HG03432 (cell line): Measurements from ENCODE around the gene TRMT61A.
"Not testable (repeated sequence)": the region's sequence is repeated elsewhere in the genome, so short reads cannot be mapped to it uniquely, and the experiment has no call there.

ENCODE experiments used
- ATAC-seq: cut with Tn5 transposase; IDR thresholded peaks from one replicate; pipeline ENCODE4 v1.9.1; 2021; ENCODE audit warnings: mild to moderate bottlenecking, moderate library complexity; ENCODE audit not compliant: unreplicated experiment

TRMT61A gene

DNA sequence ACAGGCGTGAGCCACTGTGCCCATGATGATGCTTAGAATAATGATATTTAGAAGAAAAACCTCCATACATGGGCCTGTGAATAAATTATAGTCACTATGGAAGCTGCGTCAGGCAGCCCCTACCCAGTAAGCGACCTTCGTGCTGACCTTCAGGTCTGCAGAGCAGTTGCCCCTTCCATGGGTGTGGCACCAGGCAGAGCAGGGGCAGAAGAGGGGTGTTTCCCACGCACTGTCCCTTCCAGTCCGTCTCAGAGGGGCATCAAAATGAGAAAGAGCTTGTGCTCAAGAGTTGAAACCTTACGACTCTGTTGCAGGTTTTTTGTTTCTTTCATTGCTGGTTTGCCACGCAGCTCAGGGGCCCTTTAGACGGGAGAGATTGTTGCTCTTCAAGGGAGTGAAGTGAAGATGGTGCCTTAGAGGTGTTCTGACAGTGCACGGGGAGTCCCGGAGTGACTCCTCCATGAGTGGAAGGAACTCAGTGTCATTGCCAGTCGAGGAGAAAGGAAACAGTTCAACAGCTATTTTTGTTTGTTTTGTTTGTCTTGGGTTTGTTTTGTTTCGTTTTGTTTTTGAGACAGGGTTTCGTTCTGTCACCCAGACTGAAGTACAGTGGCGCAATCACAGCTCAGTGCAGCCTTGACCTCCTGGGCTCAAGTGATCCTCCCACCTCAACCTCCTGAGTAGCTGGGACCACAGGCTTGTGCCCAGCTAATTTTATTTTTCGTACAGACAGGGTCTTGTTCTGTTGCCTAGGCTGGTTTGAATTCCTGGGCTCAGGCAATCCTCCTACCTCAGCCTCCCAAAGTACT lies 20.3 kb upstream of the TRMT61A start:
- ATAC-seq, result no peak

- ATAC-seq, result no peak
Measured at GRCh38 chr14:103509864-103510723, 18.9 kb upstream of the TRMT61A start.

DNA sequence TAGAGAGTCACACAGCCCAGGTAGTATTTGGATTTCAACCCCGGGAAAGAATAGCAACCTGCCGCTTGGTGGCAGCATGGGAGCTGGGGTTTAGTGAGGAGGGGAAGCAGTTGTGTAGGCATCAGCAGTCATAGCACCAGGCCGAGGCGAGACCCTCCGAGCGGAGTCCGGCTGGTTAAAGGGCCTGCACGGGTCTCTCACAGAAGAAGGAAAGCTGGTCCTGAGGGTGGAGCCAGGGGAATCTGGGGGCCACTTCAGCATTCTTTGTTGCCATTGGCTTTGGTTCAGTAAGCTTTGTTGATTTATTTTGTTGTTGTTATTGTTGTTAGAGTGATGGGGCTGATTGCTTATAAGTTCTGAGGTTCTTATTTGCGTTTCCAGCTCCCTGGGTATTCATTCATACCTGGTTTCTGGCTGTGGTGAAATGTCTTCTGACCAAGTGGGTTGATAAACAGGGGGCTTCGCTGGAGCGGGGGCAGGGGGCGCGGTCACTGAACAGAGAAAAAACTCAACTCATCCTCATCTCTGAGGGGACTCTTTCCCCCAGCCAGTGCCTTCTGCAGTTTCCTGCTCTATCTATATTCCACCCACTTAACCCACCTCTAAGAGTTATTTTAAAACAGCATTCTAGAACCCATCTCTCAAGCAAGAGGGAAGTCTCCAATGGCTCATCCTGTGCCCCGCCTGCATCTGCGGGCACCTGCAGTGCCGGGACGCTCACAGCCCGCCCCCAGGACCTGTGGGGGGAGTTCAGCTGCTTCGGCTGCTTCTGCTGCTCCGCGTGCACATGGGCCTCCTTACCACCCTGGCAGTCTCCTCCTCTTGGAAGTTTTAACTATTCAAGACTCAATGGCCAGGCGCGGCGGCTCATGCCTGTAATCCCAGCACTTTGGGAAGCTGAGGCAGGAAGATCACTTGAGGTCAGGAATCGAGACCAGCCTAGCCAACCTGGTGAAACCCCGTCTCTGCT lies 18.0 kb upstream of the TRMT61A start:
- ATAC-seq, result no peak

DNA sequence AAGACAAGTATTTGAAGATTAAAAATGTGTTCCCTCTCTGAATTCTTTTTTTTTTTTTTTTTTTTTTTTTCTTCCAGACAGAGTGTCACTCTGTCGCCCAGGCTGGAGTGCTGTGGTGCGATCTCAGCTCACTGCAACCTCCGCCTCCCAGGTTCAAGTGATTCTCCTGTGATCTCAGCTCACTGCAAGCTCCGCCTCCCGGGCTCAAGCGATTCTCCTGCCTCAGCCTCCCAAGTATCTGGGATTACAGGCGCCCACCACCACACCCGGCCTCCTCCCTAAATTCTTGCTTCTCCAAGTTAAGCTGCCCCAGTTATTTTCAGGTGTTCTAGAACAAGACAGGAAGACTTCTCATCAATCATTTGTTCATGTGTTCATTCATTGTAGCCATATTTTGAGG lies 16.8 kb upstream of the TRMT61A start:
- ATAC-seq, result not testable (repeated sequence)

DNA sequence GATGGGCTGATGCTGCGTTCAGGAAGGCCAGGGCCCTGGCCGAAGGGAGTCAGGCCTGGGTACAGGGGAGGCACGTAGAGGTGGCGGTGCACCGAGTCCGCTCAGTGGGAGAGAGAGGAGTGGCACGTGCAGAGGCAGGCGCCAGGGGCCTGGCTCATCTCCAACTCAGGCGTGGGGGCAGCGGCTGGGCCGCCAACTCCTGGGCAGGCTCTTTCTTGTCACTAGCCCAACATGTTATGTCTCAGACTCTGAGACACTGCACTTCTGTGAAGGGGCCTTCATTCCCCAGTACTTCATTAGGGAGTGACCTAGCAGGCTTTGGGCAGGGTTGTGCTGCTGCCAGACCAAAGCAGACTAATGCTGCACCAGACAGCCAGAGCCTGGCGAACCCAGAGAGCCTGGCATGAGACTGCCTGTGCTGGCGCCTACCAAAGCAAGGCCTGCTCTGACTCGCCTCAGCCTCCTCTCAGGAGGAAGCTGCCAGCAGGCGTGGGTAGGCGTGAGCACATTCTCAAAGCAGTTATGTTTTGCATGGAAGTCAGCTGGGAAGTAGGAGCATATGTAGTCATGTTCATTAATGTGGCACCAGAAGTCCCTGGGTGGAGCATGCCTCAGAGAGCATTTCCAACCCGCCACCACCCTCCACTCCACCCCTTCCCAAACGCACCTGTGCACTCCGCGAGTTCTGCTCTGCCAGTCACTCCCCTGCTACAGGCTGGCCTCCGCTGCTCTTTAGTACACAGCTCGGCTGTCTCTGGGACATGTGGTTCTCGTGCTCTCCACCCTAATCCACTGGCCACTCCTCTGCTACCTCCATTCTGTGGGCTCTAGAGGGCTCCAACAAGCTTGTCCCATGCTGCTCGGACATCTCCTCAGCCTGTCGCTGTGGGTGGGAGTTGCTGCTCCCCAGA lies 16.0 kb upstream of the TRMT61A start:
- no peak for ATAC-seq

DNA sequence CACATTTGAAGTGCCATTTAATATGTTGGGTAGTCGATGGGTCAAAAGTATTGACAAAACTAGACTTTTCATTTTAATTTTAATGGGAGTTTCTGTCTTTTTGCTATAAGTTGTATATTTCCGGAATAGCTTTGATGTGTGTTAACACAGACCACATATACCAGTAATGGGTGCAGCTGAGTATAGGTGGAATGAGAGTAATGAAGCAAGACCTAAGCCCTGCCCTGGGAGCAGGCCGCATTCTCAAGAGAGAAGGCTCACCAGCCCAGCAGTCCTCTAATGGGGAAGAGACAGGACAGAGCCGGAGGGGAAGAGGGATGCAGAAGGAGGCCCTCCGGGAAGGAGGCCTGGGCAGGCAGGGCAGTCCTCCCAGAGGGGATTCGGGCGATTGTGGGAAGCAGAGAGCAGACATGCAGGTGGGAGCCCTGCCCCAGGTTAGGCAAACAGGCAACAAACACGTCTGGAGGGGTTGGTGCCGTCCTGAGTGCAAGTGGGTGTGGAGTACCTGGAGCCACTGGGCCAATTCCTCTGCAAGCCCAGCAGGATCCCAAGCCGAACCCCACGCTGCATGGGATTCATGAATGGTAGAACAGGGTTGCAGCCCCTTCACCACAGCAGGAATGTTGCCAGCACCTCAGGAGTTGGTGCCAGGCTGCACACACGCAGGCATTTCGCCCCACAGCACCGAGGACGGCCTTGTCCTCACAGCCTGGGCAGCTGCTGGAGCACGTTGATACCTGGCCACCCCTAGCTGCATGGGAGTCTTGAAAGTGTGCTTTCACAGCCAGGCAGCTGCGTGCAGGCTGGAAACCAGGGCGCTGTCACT lies 14.2 kb upstream of the TRMT61A start:
- no peak for ATAC-seq

DNA sequence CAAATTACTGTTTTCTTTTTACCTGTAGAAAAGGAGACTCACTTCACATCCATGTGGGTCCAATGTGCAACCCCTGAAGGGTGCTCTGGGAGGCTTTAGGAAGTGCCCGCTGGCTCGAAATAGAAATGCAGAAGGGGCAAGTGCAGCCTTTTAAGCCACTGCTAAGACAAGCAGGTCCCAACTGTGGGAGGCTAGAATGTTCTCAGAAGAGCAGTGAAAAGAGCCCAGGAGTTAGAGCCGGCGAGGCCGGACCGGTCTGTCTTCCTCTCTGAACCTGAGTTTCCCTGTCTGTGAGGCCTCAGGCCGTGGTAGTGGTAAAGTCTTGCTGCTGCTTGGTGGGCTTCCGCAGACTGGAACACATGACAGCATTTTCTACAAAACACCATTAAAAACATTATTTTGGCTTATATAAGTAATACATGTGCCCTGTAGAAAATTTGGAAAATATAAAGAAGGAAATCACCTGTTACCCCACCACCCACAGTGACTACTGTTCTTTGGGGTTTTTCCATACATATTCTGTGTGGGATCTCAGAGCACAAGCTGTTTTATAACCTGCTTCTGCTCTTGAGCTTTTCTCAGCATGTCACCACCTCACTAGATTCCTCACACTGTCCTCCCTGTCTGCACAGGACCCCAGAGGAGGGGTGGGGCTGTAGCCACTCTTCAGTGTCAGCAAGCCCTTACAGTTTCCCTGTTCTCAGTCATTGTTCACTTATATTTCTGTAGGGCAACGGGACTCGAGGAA lies 12.4 kb upstream of the TRMT61A start:
- no peak for ATAC-seq

- ATAC-seq, result no peak
Measured at GRCh38 chr14:103517174-103517566, 11.8 kb upstream of the TRMT61A start.

DNA sequence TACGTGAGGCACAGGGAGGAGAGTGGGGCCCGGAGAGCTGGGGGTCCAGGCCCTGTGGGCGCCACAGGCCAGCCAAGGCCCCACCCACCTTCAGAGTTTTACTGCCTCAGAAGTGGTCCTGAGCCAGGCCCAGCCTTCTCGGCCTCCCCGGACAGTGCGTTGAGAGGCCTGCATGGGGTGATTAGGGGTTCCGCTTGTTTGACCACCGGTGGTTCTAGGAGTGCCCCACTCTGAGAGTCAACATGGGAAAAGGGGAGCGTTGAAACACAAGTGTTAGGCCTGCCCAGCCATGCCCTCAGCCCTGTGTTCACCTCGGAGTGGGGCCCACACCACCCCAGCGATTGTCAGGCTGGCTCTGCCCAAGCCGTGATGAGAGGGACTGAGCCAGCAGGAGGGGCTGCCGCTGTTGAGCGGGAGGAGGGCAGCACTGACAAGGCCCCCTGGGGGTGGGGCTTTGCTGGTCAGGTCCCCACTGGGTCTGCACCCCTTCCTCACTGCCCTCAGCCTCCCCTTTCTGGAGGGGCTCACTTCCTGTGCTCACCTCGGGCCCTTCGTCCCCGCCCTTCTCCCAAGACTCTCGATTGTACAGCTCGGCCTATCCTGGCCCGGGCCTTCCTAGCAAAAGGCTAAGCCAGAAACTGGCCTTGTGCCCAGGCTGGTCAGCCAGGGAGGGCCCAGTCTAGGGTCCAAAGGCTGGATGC lies 11.1 kb upstream of the TRMT61A start:
- no peak for ATAC-seq

GRCh38 chr14:103518422-103519042 lies 10.5 kb upstream of the TRMT61A start:
- ATAC-seq, result peak; percentile 37

DNA sequence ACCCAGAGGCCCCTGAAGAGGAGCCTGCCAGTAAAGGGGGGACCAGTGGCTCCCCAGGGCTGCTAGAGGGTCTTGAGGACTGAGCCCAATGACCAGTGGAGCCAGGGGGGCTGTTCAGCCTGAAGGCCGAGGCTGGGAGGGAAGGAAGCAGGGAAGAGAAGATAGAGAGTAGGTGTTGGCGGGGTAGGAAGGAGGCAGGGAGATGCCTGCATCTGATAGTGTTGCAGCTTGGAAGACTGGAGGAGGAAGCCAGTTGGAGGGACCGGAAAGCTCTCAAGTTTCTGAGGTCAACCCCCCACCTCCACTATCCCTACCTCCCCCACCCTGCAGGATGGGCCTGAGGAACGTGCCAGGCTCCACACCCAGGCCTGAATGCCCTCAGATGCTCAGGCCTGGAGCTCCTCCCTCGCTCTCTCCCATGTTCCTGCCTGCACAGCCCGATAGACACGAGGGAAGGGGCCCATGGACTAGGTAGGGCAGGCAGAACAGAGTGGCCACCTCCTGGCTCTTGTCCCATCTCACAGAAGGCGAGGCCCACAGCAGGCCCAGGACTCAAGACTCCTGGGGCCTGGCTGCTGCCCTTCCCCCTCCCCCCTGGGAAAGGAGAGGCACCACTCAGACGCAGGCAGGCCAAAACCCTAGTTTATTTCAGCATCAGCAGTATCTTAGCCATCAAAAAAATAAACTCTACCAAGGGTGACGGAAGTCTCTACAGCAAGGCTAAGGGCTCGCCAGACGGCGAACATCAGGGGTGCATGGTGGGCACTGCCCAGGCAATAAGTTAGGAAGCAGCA lies 9.8 kb upstream of the TRMT61A start:
- no peak for ATAC-seq

DNA sequence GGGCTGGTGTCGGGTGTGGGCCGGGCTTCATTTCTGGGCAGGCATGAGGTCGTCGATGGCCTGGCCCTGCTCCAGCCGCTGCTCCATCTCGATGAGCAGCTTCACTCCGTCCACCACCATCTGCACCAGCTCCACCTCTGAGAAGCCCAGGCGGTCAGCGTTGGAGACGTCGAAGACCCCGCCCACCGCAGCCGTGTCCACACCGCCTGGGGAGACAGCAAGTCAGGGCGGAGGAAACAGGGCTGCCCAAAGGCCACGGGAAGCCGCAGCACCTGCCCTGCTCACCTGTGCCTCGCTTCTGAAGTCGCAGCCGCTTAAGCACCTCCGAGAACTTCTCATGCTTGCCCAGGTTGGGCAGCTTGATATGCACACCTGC lies 9.2 kb upstream of the TRMT61A start:
- ATAC-seq, result no peak

DNA sequence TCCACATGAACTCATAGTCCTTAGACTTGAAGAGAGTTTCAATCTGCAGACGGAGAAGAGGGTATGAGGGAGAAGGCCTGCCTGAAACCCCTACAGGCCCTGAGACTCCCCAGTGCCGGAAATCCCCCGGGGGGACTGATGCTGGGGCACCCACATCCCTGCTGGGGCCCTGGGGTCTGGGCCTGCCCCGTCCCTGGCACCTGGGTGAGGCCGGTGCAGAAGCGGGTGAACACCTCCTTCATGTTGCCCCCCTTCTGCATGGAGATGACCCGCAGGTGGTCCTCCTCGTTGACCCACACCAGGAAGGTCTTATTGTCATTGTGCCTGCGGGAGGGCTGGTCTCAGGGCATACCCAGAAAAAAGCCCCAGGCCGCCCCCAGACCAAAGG lies 8.7 kb upstream of the TRMT61A start:
- ATAC-seq, result no peak

DNA sequence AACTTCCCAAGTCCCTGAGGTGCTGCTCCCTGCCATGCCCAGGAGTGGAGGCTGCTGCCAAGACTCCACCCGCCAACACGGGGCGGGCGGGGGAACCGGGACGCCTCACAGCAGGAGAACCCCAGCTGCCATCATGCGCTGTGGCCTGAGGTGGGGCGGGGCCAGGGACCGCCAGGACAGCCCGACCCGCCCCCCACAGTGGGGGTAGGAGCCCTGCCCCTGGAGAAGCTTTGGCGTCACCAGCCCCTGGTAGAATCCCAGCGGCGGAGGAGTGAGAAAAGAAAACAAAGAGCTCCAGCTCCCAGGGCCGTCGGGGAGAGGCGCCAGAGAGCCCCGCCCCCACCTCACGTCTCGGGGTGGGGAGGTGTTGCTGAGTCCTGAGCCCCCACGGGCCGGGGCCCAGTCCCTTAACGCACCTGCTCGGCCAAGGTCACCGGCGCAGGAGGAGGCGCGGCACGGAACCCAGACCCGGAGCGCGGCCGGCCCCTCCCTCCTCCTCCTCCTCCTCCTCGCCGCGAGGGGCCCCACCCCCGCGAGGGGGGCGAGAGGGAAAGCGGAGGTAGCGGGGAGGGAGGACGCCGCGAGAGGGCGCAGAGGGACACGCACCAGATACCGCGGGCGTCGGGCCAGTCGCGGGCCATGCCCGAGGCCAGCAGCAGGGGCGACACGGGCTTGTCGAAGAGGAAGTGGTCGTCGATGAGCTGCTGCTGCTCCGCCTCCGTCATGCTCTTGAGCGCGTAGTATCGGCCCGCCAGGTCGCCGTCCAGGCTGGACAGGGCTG lies 8.1 kb upstream of the TRMT61A start:
- peak; percentile 49 for ATAC-seq

DNA sequence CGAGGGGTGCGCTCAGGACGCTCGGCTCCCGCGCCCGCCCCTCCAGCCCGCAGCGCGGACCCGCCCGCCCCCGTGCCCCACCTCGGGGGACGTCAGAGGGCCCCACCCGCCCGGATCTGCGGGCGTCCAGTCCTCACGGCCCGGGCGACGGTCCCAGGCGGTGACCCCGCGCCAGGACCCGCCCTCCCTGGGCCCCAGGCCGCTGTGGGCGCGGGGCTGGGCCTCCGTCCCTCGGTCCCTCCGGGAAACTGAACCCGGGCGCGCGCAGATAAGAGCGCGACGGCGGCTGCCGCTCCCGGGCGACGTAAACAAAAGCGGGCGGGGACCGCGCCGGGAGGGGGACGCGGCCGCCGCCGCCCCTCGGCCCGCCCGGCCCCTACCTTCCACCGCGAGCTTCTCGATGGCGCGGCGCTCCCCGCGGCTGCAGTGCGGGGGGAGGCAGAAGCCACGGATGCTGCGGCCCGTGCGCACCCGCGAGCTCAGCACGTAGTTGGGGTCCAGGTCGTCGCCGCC lies 7.5 kb upstream of the TRMT61A start:
- ATAC-seq, result peak; percentile 6
